GM18507 (cell line): ENCODE measurements around the gene SLC6A12.
"Not testable (repeated sequence)": the region's sequence is repeated elsewhere in the genome, so short reads cannot be mapped to it uniquely, and the experiment has no call there.

Experiments
- DNase-seq: peaks from one replicate; pipeline ENCODE4 v3.0.0; 2011; ENCODE audit warnings: low read depth; ENCODE audit not compliant: insufficient read length; ENCODE audit errors: extremely low spot score
- FAIRE-seq: peaks from 2 replicates; lab custom pipeline; 2011; peaks lifted over from hg19 to GRCh38; lab: Jason Lieb, UNC

Gene SLC6A12

GRCh38 chr12:236445-236844 is 22.5 kb upstream of the SLC6A12 start:
- DNase-seq (no peak), FAIRE-seq (no peak)

DNA sequence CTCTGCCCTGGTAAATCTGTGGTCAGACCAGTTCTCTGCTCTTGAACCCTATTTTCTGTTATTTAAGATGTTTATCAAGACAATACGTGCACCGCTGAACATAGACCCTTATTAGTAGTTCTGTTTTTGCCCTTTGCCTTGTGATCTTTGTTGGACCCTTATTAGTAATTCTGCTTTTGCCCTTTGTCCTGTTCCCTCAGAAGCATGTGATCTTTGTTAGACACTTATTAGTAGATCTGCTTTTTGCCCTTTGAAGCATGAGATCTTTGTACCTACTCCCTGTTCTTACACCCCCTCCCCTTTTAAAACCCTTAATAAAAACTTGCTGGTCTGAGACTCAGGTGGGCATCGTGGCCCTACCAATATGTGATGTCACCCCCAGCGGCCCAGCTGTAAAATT is 22.0 kb upstream of the SLC6A12 start:
- not testable (repeated sequence) for DNase-seq, FAIRE-seq

DNA sequence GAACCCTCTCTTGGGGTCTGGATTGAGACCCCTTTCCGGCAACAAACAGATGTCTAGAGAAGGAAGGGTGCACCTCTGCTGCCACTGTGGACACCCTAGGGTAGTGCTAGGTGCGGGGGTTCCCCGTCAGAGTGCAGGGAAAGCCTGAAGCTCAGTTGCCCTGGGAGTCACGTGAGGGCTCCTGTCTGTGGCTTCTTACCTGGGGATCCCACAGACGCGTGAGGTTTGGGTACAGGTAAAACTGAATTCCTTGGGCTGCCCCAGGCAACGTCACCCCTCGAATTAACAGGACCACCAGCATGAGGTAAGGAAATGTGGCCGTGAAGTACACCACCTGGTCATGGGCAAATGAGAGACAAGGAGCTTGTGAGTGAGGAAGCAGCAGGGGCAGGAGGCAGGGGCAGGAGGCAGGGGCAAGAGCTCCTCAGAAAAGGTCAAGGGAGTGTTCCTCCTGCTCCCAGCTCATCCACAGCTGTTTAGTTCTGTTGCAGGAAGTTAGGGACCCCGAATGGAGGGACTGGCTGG is 21.0 kb upstream of the SLC6A12 start:
- FAIRE-seq (no peak), DNase-seq (no peak)

DNA sequence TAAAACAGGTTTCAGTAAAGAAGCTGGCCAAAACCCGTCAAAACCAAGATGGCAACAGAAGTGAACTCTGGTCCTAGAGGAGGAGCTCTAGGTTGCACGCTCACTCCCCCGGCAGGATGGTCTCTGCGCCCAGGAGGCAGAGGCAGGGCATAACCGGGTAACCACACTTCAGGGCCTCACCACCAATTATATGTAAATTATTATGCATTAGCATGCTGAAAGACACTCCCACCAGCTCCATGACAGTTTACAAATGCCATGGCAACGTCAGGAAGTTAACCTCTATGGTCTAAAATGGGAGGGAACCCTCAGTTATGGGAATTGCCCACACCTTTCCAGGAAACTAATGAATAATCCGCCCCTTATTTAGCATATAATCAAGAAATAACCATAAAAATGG is 20.1 kb upstream of the SLC6A12 start:
- DNase-seq (no peak), FAIRE-seq (no peak)

DNA sequence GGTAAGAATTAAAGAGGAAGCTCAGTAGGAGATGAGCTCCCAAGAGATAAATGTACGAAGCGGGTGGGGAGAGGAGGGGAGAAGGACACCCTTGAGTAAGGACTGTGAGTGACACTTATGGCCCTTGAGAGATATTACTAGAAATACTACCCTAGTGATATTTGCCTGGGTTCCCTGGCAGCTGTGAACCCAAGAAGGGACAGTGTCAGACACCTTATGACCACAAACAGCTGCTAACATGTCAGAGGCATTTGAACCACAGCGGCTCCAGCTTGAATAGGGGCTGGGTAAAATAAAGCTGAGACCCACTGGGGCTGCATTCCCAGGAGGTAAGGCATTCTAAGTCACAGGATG is 19.6 kb upstream of the SLC6A12 start:
- DNase-seq (no peak), FAIRE-seq (no peak)

DNA sequence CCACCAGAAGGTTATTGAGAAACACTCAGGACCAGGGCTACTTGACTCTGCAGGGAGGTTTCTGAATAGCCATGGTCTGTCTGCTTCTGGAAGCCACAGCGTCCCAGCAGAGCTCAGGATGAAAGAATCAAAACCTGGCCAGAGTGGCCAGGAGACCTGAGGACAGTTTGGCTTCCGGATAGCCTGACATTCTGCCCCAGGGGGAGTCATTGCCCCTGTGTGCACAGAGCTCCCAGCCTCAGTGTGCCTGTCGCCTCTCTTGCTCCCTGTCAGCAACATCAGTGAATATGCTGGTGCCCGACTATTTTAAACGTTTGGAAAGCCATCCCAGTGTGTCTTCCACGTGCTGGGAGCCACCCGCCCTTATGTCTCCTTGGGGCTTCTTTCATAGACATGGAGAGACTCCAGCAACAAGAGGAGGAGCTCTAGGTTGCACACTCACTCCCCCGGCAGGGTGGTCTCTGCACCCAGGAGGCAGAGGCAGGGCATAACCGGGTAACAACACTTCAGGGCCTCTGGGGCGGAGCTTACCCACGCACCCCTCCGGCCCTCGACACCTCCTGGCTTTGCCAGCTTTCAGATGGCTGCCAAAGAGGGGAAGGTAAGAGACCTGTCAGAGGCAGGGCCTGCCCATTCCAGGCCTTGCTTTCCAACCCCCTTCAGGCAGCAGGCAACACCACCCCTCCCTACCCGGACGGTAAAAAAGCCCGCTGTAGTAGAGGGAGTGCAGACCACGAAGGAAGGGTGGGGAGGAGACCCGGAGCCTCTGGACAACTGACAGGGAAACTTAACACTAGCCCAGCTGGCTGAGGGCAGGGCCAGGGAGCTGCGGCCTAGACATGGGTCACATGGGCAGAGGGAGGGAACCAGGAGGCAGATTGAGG is 19.0 kb upstream of the SLC6A12 start:
- DNase-seq (no peak), FAIRE-seq (no peak)

GRCh38 chr12:230925-231671 is 17.1 kb upstream of the SLC6A12 start:
- FAIRE-seq = no peak
- DNase-seq = no peak

- FAIRE-seq (no peak), DNase-seq (no peak)
Observed at GRCh38 chr12:229441-230191, 15.7 kb upstream of the SLC6A12 start.

DNA sequence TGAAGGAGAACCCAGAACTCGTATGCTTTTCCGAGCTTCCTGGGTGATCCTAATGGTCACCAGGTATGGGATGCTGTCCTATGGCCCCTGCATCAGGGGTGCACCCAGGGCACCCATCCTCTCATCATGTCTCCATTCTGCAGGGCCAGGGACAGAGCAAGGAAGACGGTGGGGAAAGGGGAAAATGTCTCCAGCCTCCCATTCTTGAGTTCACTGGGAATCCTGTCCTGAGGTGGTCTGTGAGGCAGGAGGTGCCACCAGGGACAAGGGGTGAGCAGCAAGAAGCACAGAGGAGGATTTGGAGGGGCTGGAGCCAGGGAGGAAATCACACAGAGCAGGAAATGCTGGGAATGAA is 14.9 kb upstream of the SLC6A12 start:
- DNase-seq (no peak), FAIRE-seq (no peak)

DNA sequence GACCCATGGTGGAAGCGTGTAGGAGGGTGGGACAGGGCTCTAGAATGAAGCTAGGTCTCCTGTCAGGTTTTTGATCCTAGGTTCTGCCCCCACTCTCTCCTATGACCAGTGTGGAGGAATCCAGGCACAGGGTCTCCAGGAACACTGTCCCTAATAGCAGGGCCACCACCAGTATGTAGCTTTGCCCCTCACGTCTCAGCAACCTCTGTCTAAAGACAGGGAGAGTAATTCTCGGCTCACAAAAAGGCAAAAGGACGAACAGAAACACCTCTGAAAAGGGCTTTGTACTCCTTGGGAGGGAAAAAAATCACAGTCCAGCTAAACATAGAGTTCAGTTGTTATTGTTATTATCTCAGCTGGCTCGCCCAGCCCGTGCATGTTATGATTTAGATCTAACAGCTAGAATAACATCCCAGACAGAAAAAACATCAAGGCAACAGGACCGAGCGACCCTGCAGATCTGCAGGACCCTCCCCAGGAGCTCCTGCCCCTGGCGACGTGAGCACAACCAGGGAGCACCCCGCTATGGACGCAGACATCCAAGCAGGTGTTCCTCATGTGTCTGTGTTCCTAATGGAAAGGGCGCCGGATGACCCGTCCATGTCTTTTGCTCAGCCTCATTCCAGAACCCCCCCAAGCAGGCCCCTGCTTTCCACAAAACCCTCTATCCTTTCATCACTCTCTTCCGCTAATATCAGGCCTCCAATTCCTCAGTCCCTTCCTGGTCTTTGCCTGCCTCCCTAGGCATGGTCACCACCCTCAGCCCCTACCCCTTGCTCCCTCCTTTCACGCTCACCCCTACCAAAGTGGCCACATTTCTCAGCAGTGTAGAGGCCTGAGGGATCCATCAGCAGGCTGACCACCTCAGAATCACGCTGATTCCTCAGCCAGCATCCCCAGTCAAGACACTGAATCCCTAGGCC is 14.2 kb upstream of the SLC6A12 start:
- FAIRE-seq (no peak), DNase-seq (no peak)

- DNase-seq (no peak), FAIRE-seq (no peak)
Observed at GRCh38 chr12:227286-227915, 13.4 kb upstream of the SLC6A12 start.

GRCh38 chr12:226401-226800 is 12.4 kb upstream of the SLC6A12 start:
- DNase-seq = no peak
- FAIRE-seq = no peak

DNA sequence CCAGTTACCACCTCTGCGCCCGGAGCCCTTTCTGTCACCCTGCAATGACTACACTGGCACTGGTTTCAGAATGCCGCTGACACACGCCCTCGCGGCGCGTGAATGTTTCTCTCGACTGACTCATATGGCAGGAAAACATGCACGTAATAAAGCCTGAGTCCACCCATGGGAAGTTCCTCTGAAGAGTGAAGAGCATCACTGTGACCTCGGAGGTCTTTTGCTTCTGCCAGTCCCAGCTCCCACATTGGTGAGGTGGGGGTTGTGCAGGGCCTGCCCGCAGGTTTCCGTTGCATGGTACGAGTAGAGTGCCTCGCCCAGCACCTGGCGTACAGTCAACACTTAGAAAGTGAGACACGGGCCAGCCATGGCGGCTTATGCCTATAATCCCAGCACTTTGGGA is 11.1 kb upstream of the SLC6A12 start:
- no peak for DNase-seq
- no peak for FAIRE-seq

GRCh38 chr12:224330-224729 is 10.4 kb upstream of the SLC6A12 start:
- FAIRE-seq = no peak
- no peak for DNase-seq

DNA sequence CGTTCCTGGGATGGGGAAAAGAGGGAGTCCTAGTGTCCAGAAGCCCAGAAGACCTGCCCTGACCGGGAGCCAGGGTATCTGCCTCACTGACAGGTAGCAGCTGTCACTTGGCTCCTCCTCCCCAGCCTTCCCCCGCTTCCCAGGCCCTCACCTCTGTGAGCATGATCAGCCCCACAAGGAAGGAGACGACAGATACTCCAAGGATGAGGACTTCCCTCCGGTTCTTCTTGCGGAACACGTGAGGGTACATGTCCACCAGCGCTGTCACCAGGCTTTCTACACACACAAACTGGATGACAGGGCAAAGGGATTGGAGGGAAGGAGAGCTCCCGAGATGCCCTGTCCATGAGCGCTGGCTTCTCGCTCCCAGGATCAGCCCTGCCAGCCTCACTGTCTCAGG is 9.9 kb upstream of the SLC6A12 start:
- DNase-seq = no peak
- FAIRE-seq = no peak

GRCh38 chr12:221736-222135 is 7.8 kb upstream of the SLC6A12 start:
- FAIRE-seq = no peak
- DNase-seq = no peak

DNA sequence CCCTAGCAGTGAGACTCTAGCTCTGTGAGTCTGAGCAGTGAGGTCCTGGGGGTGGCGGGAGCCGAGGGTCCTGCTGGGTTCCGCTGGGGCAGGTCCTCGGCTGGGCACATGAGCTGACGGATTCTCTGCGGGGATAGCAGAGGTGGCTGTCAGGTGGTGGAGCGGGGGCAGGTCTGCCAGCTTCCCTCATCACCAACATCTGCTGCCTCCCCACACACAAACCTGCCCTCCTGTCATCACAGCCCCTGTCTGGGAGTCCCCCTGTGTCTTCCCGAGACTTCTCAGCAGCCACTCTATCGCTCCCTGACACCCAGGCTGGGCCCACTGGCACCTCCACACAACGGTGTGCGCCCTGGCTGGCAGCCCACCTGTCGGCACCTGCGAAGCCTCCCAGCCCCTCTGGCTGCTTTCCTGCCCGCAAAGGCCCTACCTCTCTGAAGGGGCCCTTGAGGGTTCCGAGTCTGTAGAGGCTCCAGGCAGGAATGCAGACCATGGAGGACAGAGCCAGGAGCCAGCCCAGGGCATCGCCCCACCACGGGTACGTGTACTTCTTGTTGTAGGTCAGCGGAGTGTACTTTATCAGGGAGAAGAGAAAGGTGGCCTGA is 7.1 kb upstream of the SLC6A12 start:
- no peak for FAIRE-seq
- no peak for DNase-seq

GRCh38 chr12:220491-220890 is 6.5 kb upstream of the SLC6A12 start:
- DNase-seq = no peak
- no peak for FAIRE-seq
